Esophagus squamous epithelium (tissue), 4 donors: ENCODE results near the gene ABHD17A.

ENCODE experiments used
- CTCF ChIP-seq, 6 experiments: fragments of 450-650 bp in 4 of 6; fragments of 200-600 bp in 2 of 6; sonication (generic) in 2 of 6; IDR thresholded peaks; one replicate each; pipeline ENCODE4 v1.5.1; 2016 to 2019; ENCODE audit warnings: antibody characterized with exemption in 6 of 6, mild to moderate bottlenecking in 4 of 6, moderate library complexity in 4 of 6
- POLR2A ChIP-seq, 4 donors: fragments of 450-650 bp; IDR thresholded peaks; one replicate each; pipeline ENCODE4 v1.6.1; 2017; ENCODE audit warnings: antibody characterized with exemption in 4 of 4, mild to moderate bottlenecking in 4 of 4, moderate library complexity in 3 of 4

- TF ChIP-seq POLR2A (IDR thresholded peaks at IDR 0.05) = no peak
- TF ChIP-seq CTCF (IDR thresholded peaks at IDR 0.05) = peak in 2 of 6 experiments; percentile 6 to 31
Measured at GRCh38 chr19:1862068-1862423, 23.2 kb downstream of the ABHD17A start.
